GM12865 (cell line): ENCODE results near the gene ATOSA.

Experiments used
- DNase-seq: peaks from one replicate; pipeline ENCODE4 v3.0.0; 2010; ENCODE audit warnings: low read depth
- H3K4me3 ChIP-seq: 2 replicates; pipeline ENCODE4 v1.5.1; 2011; ENCODE audit warnings: mild to moderate bottlenecking, low read depth, low read length, control low read depth
- CTCF ChIP-seq: IDR thresholded peaks from 2 replicates; pipeline ENCODE4 v1.5.1; 2011; ENCODE audit warnings: low read length, control low read depth, low read depth, inconsistent platforms; ENCODE audit not compliant: insufficient read depth; ENCODE audit errors: missing control alignments

ATOSA gene

GRCh38 chr15:52678468-52679231, 538 bp downstream of the ATOSA start:
- TF ChIP-seq CTCF = no peak
- DNase-seq = peak; percentile 51
- peak overlapping the region; percentile 85 for H3K4me3 ChIP-seq

GRCh38 chr15:52677593-52678467, 1.4 kb downstream of the ATOSA start:
- peak; percentile 82 for DNase-seq
- TF ChIP-seq CTCF = no peak

GRCh38 chr15:52674831-52675230, 4.4 kb downstream of the ATOSA start:
- H3K4me3 ChIP-seq = no peak overlapping the region
- no peak for DNase-seq
- TF ChIP-seq CTCF = no peak

More at GRCh38 chr15:52677593-52678467, 1.4 kb downstream of the ATOSA start:
- H3K4me3 ChIP-seq = peak overlapping the region; percentile 85

GRCh38 chr15:52673734-52674133, 5.5 kb downstream of the ATOSA start:
- DNase-seq = no peak
- TF ChIP-seq CTCF = no peak
- H3K4me3 ChIP-seq = no peak overlapping the region

- DNase-seq = no peak
Measured at GRCh38 chr15:52673312-52673711, 5.9 kb downstream of the ATOSA start.

GRCh38 chr15:52672661-52673060, 6.5 kb downstream of the ATOSA start:
- no peak for DNase-seq
- H3K4me3 ChIP-seq = no peak overlapping the region
- TF ChIP-seq CTCF = no peak

More at GRCh38 chr15:52673312-52673711, 5.9 kb downstream of the ATOSA start:
- no peak for TF ChIP-seq CTCF
- H3K4me3 ChIP-seq = no peak overlapping the region

GRCh38 chr15:52670087-52670486, 9.1 kb downstream of the ATOSA start:
- H3K4me3 ChIP-seq = no peak overlapping the region
- no peak for TF ChIP-seq CTCF
- DNase-seq = no peak
